Endothelial cell of umbilical vein (primary cell): ENCODE results near the gene TBC1D16. TPM values are rescaled to one million over a fixed set of nuclear protein-coding genes. Genes with fewer than 3 reads are reported as not detected.

Experiments
- BruUV-seq: library from RNA; stranded (reverse); fragments of 400-500 nt; replicated peaks from 2 replicates; lab custom pipeline; 2021; lab: Mats Ljungman, UMichigan
- CTCF ChIA-PET: fragments of 300-600, 350-600 bp; sonication (Branson Sonifier 250); formaldehyde crosslinking; loops from one replicate; lab custom pipeline; 2021; ENCODE audit warnings: antibody characterized with exemption, inconsistent platforms; lab: Charles Lee
- POLR2A ChIA-PET: fragments of 300-600, 350-600 bp; sonication (Branson Sonifier 250); formaldehyde crosslinking; loops from one replicate; lab custom pipeline; 2021; ENCODE audit warnings: antibody characterized with exemption, inconsistent platforms; lab: Charles Lee
- DNase-seq: peaks from one replicate; pipeline ENCODE4 v3.0.0-alpha.2; 2011; ENCODE audit warnings: low read depth, low spot score
- FAIRE-seq: peaks from 2 replicates; lab custom pipeline; 2011; peaks lifted over from hg19 to GRCh38; lab: Jason Lieb, UNC
- H2AFZ ChIP-seq: 2 replicates; pipeline ENCODE4 v1.6.0; 2012; ENCODE audit warnings: low read depth, low read length, control low read depth, inconsistent platforms
- H3K27ac ChIP-seq: 2 replicates; pipeline ENCODE4 v1.5.1; 2011; ENCODE audit warnings: low read depth, mild to moderate bottlenecking, control low read depth, low read length, moderate library complexity; ENCODE audit not compliant: insufficient read depth
- H3K27me3 ChIP-seq, 2 experiments: 2 replicates each; pipeline versions ENCODE4 v1.6.0 to v1.6.1; 2011; ENCODE audit warnings: low read length in 2 of 2, mixed read lengths in 1 of 2; ENCODE audit not compliant: control insufficient read depth in 2 of 2, insufficient read depth in 2 of 2
- H3K36me3 ChIP-seq, 2 experiments: 2 replicates in 1 of 2; 3 replicates in 1 of 2; pipeline ENCODE4 v1.5.1; 2011; ENCODE audit warnings: low read length in 2 of 2, mild to moderate bottlenecking in 1 of 2, moderate library complexity in 1 of 2; ENCODE audit not compliant: control insufficient read depth in 2 of 2, insufficient read depth in 2 of 2; ENCODE audit errors: extremely low read depth in 1 of 2
- H3K4me1 ChIP-seq: 3 replicates; pipeline ENCODE4 v1.5.1; 2011; ENCODE audit warnings: mild to moderate bottlenecking, low read length; ENCODE audit not compliant: control insufficient read depth, insufficient read depth; ENCODE audit errors: extremely low read depth
- H3K4me2 ChIP-seq: 2 replicates; pipeline ENCODE4 v1.6.1; 2011; ENCODE audit warnings: low read length, control low read depth, mixed read lengths; ENCODE audit not compliant: insufficient read depth
- H3K4me3 ChIP-seq, 3 experiments: fragments of 200-600 bp in 1 of 3; sonication (generic), shearing (Covaris generic) in 1 of 3; replicated peaks in 1 of 3; 2 replicates each; pipeline ENCODE4 v1.5.1; 2011 to 2016; ENCODE audit warnings: control low read depth in 3 of 3, low read length in 3 of 3, mild to moderate bottlenecking in 2 of 3, inconsistent platforms in 1 of 3, low read depth in 1 of 3, moderate library complexity in 1 of 3; ENCODE audit not compliant: insufficient read depth in 1 of 3
- H3K79me2 ChIP-seq: 2 replicates; pipeline ENCODE4 v1.6.0; 2012; ENCODE audit warnings: low read length, inconsistent platforms; ENCODE audit not compliant: control insufficient read depth, insufficient read depth
- H3K9ac ChIP-seq: replicated peaks from 2 replicates; pipeline ENCODE3; 2011; ENCODE audit warnings: low read length, control low read depth; ENCODE audit not compliant: insufficient read depth; ENCODE audit errors: extremely low read depth
- H3K9me1 ChIP-seq: replicated peaks from 3 replicates; pipeline ENCODE4 v1.6.0; 2011; ENCODE audit warnings: mild to moderate bottlenecking, low read length; ENCODE audit not compliant: control insufficient read depth, insufficient read depth; ENCODE audit errors: extremely low read depth
- H3K9me3 ChIP-seq: replicated peaks from 2 replicates; pipeline ENCODE4 v1.5.1; 2012; ENCODE audit warnings: low read length, inconsistent platforms; ENCODE audit not compliant: control insufficient read depth, insufficient read depth
- H4K20me1 ChIP-seq: replicated peaks from 2 replicates; pipeline ENCODE3; 2011; ENCODE audit warnings: mild to moderate bottlenecking, low read length; ENCODE audit not compliant: control insufficient read depth, insufficient read depth; ENCODE audit errors: extremely low read depth
- CTCF ChIP-seq, 2 donors: IDR thresholded peaks; 1 replicate in 1 of 2; 2 replicates in 1 of 2; pipeline ENCODE4 v1.5.1; 2011; ENCODE audit warnings: low read length in 2 of 2, mild to moderate bottlenecking in 2 of 2, moderate library complexity in 2 of 2, control low read depth in 1 of 2, inconsistent platforms in 1 of 2, low read depth in 1 of 2; ENCODE audit not compliant: insufficient read depth in 1 of 2; ENCODE audit errors: extremely low read depth in 1 of 2
- EZH2 ChIP-seq: IDR thresholded peaks from 2 replicates; pipeline ENCODE4 v1.6.1; 2012; ENCODE audit warnings: borderline replicate concordance, low read depth, mild to moderate bottlenecking, moderate library complexity, low read length, inconsistent platforms; ENCODE audit not compliant: severe bottlenecking
- FOS ChIP-seq: IDR thresholded peaks from 2 replicates; pipeline ENCODE4 v1.6.1; 2011; ENCODE audit warnings: mild to moderate bottlenecking, low read length, moderate library complexity, borderline replicate concordance; ENCODE audit not compliant: insufficient read depth
- GATA2 ChIP-seq: IDR thresholded peaks from 2 replicates; pipeline ENCODE4 v1.7.0; 2011; ENCODE audit warnings: low read depth, mild to moderate bottlenecking, moderate library complexity, mixed read lengths, low read length; ENCODE audit not compliant: insufficient read length, insufficient read depth
- JUN ChIP-seq: IDR thresholded peaks from 2 replicates; pipeline ENCODE4 v1.6.1; 2011; ENCODE audit warnings: borderline replicate concordance, low read depth; ENCODE audit not compliant: insufficient read length, insufficient read depth
- MYC ChIP-seq: IDR thresholded peaks from one replicate; pipeline ENCODE4 v1.6.1; 2011; ENCODE audit warnings: mild to moderate bottlenecking, low read depth, low read length
- POLR2A ChIP-seq: IDR thresholded peaks from 2 replicates; pipeline ENCODE4 v1.6.1; 2012; ENCODE audit warnings: low read depth, mild to moderate bottlenecking, control low read depth, low read length
- POLR2AphosphoS5 ChIP-seq: IDR thresholded peaks from 2 replicates; pipeline ENCODE4 v1.6.1; 2012; ENCODE audit warnings: low read depth, mild to moderate bottlenecking, control low read depth, low read length, moderate library complexity; ENCODE audit not compliant: insufficient read depth
- dilution Hi-C: fragments of 300-500 bp; cut with MboI; formaldehyde crosslinking; loops from one replicate; pipeline ENCODE4 v1.15.0; 2019; ENCODE audit warnings: low sequenced_read_pairs; ENCODE audit not compliant: extremely low pct_ligation_motif_present
- intact Hi-C: fragments of 100-400 bp; cut with micrococcal nuclease; formaldehyde crosslinking; loops from one replicate; pipeline ENCODE4 v1.10.0; 2022
- polyA plus RNA-seq, 4 experiments: library from polyadenylated mRNA; depleted of rRNA in 3 of 4; stranded (reverse) in 3 of 4; unstranded in 1 of 4; fragments of >200 nt; gene quantifications; 2 replicates each; pipeline versions ENCODE4 v1.2.1 to v1.2.3, GENCODE V29; 2011 to 2012; ENCODE audit warnings: missing spikeins in 1 of 4
- total RNA-seq: library from RNA; stranded (reverse); gene quantifications from 2 replicates; pipeline ENCODE4 v1.2.3, GENCODE V29; 2021
- TF ChIP-seq, protein P1 (sequence below): IDR thresholded peaks from 2 replicates; pipeline ENCODE4 v1.6.1; 2011; ENCODE audit not compliant: insufficient read depth, insufficient read length

The TBC1D16 gene
- total and polyA plus RNA-seq, 2 donors (not counting 3 experiments of a cell fraction or from before 2014, with no cell fraction given) = 12.9 to 48.6 TPM

DNA sequence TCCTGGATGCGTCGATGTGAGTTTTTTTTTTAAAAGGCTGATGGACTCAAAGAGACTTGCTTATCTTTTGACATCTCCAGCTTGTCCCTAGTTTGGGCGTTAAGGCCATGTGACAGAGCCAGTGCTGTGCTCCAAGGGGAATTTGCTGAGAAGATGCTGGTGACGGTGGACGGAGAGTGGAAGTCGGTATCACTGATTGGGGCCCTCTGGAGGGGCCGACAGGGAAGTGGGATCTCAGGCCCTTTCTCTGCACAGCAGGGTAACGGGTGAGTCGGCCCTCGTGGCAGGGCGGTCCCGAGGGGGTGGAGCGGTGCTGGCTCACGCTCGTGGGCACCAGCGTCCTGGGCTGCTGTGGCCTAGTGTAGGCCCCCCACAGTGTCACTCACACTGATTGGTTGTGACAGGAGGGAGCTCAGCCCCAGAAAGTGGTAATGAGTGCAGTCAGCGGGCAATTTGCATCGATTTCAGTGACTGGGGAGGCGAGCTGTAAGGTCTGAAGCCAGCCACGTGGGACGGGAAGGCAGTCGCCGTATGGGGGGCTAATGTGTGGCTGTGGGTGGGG lies 91.3 kb downstream of the TBC1D16 start:
- intact Hi-C loops = no loop called here
- no peak overlapping the region for H3K9ac ChIP-seq
- CTCF ChIA-PET = no interaction called here
- TF ChIP-seq FOS (no peak), POLR2AphosphoS5 (no peak), POLR2A (no peak), CTCF (IDR thresholded peaks at IDR 0.05; ENCODE audit: extremely low read depth in 1 of 2, insufficient read depth in 1 of 2, low read depth in 1 of 2, low read length in 2 of 2) (no peak), GATA2 (no peak), MYC (no peak), EZH2 (no peak), JUN (no peak)
- TF ChIP-seq, protein P1, sequence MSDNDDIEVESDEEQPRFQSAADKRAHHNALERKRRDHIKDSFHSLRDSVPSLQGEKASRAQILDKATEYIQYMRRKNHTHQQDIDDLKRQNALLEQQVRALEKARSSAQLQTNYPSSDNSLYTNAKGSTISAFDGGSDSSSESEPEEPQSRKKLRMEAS = no peak
- no peak overlapping the region for H3K4me3 ChIP-seq
- H3K4me2 ChIP-seq = no peak overlapping the region
- no peak overlapping the region for H3K27ac ChIP-seq
- H3K4me1 ChIP-seq = no peaks in the 10 kb centered on the region
- peaks cover 0 to 40% of the 10 kb centered on the region in 2 experiments for H3K36me3 ChIP-seq
- no peaks in the 10 kb centered on the region for H3K27me3 ChIP-seq
- H3K9me1 ChIP-seq = no peaks in the 10 kb centered on the region
- dilution Hi-C loops = no loop called here
- FAIRE-seq (no peak), DNase-seq (no peak)
- H3K9me3 ChIP-seq = no peaks in the 10 kb centered on the region
- H4K20me1 ChIP-seq = no peaks in the 10 kb centered on the region
- POLR2A ChIA-PET = no interaction called here
- BruUV-seq = no TSS peak
- H2AFZ ChIP-seq = no peak overlapping the region
- H3K79me2 ChIP-seq = no peaks in the 10 kb centered on the region
